Motor neuron (in vitro differentiated cells): ENCODE results near the gene MMP26. TPM values are rescaled to one million over a fixed set of nuclear protein-coding genes. Genes with fewer than 3 reads are reported as not detected.

Source experiments
- ATAC-seq, 8 experiments: fragments of 200-7000 bp; cut with Tn5 transposase; replicated peaks in 6 of 8; 2 replicates each; pipeline ENCODE4 v1.8.0; 2021; ENCODE audit warnings: mild to moderate bottlenecking in 8 of 8, moderate library complexity in 8 of 8
- H3K27ac ChIP-seq, 2 donors: fragments of 250-450 bp; sonication (Bioruptor Pico); 2 replicates each; pipeline ENCODE4 v1.9.0; 2021; ENCODE audit warnings: antibody characterized with exemption in 2 of 2, mild to moderate bottlenecking in 2 of 2, moderate library complexity in 1 of 2
- H3K4me1 ChIP-seq, 2 donors: fragments of 250-450 bp; sonication (Bioruptor Pico); replicated peaks in 1 of 2; 2 replicates each; pipeline ENCODE4 v1.6.1; 2021; ENCODE audit warnings: antibody characterized with exemption in 2 of 2, mild to moderate bottlenecking in 2 of 2, moderate library complexity in 1 of 2
- H3K4me3 ChIP-seq, 5 donors: fragments of 250-450 bp; sonication (Bioruptor Pico); 2 replicates each; pipeline ENCODE4 v1.9.0; 2021; ENCODE audit warnings: antibody characterized with exemption in 5 of 5, mild to moderate bottlenecking in 5 of 5, moderate library complexity in 4 of 5
- WGBS, 10 experiments: fragments of 450-650 bp; shearing (Covaris generic); methylation state at CpG; one replicate each; pipeline ENCODE4 v1.0.0; 2022; 5-methylcytosine and 5-hydroxymethylcytosine counted together
- in situ Hi-C, 9 experiments: fragments of 400-800 bp; cut with MboI; loops; one replicate each; pipeline ENCODE4 v1.15.0; 2021; ENCODE audit warnings: low sequenced_read_pairs in 9 of 9, low pct_unique_long_range_greater_than_20kb in 2 of 9; ENCODE audit not compliant: unreplicated experiment in 9 of 9
- total RNA-seq, 8 experiments: library from RNA; unstranded; fragments of 300-600 nt; gene quantifications; 2 replicates each; pipeline versions ENCODE4 v1.2.3 to v1.2.4, GENCODE V29; 2022

Gene MMP26
- total RNA-seq = under 1 TPM in 1 of 8 experiments, not detected in 7; 0.38 TPM

DNA sequence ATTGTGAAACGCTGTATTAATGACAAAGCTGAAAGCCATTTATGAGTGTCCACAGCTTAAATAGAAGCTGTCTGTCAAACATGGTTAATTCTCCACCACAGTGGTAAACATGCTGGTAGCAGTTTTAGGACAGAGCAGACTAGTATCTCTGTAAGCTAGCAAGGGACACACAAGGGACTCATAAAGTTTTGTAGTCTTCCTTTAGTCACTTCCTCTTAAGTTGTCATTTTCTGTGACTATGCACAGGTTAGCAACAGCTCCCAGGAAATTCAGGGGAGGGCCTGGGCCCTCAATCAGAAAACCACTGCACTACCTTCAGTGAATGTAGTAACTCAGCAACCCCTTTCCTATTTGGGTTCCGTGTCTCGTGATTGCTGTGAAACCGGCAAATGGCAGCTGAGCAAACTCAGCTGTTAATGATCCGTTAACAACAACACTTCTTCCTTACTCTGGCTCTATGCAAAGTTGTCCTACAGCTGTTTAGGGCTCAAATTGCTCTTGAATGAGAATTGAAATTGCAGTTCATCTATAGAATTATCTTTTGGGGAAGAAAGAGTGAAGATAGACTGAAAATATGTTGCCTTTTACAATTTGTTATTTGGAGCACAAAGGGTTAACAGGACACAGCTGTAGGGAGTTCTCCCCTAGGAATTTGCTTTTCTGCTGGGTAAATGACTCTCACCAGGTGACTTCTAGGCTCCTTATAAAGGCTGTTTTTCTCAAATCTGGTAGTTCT, at the start of gene MMP26:
MMP26 (plus strand) TSS at position 731 of the 736 bp plus-strand sequence.
- Histone ChIP-seq H3K4me1 (no peaks in the 10 kb centered on the region), H3K27ac (no peak within 1 kb of the TSS), H3K4me3 (no peak within 1 kb of the TSS)
- in situ Hi-C loops = loop anchor here in 1 of 9 experiments (25.0 kb wide), 1 partner anchor 108 kb away; the partner anchor contains the start of genes OR51F2 and OR52R1
- 13 to 73% (median 28%) methylated on average over 1 to 5 of the region's 5 CpGs; no CpG with 5 or more reads in 1 of the 10 experiments for WGBS, 10 experiments
- ATAC-seq = peak in 4 of 8 experiments; percentile 27 to 90 (median 57)

DNA sequence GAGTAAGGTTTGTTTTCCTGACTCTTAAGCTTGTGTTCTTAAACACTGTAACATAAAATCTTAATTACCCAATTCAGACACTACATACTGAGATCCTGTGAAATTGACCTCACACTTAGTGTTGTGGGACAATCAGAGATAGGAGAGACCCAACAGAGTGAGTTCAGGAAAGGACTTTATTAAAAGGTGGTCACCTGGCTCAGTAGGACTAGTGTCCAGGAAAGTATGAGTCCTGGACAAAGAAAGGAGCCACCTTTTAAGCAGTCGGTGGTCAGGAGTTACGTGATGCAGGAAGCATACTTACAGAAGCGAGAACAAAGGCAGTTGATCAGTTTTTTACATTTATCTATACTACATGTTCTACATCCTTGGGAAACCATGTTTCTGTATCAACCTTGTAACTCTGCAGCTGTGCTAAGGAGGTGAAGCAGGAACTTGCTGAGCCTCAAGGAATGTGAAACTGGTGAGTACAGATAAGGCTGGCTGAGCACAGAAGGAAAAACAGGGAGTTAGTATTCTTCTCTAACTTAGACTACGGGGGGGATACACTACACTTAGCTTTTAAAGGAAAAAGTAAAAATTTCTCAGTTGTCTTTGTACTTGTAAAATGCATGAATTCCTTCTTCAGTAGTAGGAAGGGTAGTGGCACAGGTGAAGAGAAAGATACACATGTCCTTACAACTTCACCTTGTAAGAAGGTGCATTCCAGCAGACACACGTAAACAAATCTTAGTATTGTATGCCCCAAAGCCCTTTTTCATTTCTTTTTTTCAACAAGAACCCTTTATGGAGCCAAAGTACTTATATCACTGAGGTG, 45.7 kb upstream of the MMP26 start:
- 27 to 100% (median 74%) methylated on average over 1 to 5 of the region's 5 CpGs for WGBS, 10 experiments
- H3K4me1 ChIP-seq = no peaks in the 10 kb centered on the region
- in situ Hi-C loops = no loop called here
- ATAC-seq = no peak
- no peak overlapping the region for H3K27ac ChIP-seq
- no peak overlapping the region for H3K4me3 ChIP-seq

DNA sequence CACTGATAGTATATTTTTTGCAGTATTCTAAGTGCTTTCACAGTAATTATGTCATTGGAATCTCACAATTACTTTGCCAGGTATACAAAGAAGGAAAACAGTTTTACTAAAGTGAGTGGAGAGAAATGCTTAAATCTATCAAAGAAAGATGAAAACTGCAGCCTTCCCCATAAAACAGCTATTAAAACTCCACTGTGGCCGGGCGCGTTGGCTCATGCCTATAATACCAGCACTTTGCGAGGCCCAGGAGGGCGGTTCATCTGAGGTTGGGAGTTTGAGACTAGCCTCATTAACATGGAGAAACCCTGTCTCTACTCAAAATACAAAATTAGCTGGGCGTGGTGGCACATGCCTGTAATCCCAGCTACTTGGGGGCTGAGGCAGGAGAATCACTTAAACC, 41.7 kb upstream of the MMP26 start:
- no peaks in the 10 kb centered on the region for H3K4me1 ChIP-seq
- no peak overlapping the region for H3K27ac ChIP-seq
- H3K4me3 ChIP-seq = no peak overlapping the region
- in situ Hi-C loops = no loop called here
- ATAC-seq = peak in 1 of 8 experiments; percentile 51
- 30 to 100% (median 89%) methylated on average over 2 to 5 of the region's 6 CpGs; no CpG with 5 or more reads in 4 of the 10 experiments for WGBS, 10 experiments

DNA sequence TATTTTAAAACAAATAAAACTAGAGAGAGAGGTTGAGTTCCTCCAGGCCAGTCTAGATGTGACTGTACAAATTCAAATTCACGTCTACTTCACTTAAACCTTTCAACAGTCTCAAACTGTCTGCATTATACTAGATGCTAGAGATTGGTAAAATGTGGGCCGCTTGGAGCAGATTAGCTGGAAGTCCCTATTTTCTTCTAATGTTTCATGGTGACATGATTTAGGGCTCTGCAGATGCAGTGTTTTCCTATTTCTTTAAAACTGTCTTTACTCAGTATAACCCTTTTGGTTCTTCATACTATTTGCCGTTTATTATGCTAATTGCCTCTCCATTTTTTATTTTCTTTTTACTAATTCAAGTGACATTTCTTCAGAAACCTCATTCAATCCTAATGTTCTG, 40.4 kb upstream of the MMP26 start:
- WGBS, 10 experiments = 28 to 90% (median 78%) methylated on average over 1 to 3 of the region's 3 CpGs
- no peak overlapping the region for H3K27ac ChIP-seq
- in situ Hi-C loops = no loop called here
- no peaks in the 10 kb centered on the region for H3K4me1 ChIP-seq
- H3K4me3 ChIP-seq = no peak overlapping the region
- ATAC-seq = no peak

DNA sequence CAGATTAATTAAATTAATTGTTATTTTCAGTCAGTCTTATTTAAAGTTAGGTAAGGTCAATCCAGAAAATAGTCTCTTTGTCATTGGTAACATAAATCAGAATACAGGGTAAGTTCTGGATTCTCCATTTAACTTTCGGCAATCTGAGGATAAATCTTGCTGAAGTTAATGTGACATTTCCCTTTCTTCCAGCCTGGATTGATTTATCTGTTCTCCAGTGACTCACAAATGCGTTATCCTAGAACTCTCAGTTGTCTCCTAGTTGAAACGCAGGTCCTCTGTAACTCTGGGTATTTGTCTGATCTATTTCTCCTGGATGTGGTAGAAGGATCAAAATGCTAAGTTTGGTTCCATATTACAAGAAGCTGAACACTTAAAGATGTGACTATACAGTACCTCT, 39.8 kb upstream of the MMP26 start:
- Histone ChIP-seq H3K4me1 (no peaks in the 10 kb centered on the region), H3K4me3 (no peak overlapping the region), H3K27ac (no peak overlapping the region)
- in situ Hi-C loops = no loop called here
- 19 to 77% (median 53%) methylated on average over 1 to 3 of the region's 3 CpGs; no CpG with 5 or more reads in 1 of the 10 experiments for WGBS, 10 experiments
- ATAC-seq = no peak

DNA sequence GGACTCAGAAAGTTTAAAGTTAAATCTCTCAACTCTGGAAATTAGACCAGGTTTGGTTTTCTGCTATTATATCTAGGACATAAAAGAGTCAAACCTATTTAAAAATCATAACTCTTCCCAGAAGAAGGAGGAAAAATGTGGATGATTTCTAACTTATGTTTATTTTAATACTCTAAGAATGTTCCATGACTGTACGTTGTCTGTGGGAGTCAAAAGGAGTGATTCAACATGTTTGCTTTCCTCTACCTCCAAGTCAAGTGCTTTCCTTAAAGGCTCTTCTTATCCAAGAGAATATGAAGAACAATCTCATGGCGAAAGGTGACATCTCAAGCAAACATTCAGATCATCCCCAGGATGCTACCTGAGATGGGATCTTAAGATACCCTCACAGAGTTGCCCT, 39.2 kb upstream of the MMP26 start:
- no peak for ATAC-seq
- in situ Hi-C loops = no loop called here
- WGBS, 10 experiments = 25 to 100% (median 83%) methylated on average over 2 of the region's 2 CpGs; no CpG with 5 or more reads in 2 of the 10 experiments
- no peak overlapping the region for H3K27ac ChIP-seq
- no peaks in the 10 kb centered on the region for H3K4me1 ChIP-seq
- no peak overlapping the region for H3K4me3 ChIP-seq

DNA sequence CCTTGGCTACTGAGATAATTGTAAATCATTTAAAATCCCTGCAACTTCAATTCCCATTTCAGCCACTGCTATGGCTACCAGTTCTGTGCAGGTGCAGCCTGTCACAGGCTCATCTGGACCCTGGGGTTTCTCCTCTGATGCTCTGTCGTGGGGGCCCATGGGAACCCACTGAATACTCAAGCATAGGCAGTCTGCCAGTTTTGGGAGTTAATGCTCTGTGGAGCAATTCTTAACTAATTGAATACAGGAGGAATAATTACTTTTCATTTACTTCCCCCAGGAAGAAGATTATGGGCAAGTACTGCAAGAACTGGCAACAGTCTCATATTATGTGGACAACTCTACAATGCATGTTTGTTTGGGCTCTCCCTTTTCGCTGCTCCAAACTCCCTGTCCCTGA, 32.8 kb upstream of the MMP26 start:
- H3K4me1 ChIP-seq = no peaks in the 10 kb centered on the region
- no peak overlapping the region for H3K4me3 ChIP-seq
- ATAC-seq = no peak
- in situ Hi-C loops = no loop called here
- WGBS, 10 experiments = 38 to 85% (median 69%) methylated on average over 1 to 2 of the region's 2 CpGs; no CpG with 5 or more reads in 2 of the 10 experiments
- no peak overlapping the region for H3K27ac ChIP-seq

DNA sequence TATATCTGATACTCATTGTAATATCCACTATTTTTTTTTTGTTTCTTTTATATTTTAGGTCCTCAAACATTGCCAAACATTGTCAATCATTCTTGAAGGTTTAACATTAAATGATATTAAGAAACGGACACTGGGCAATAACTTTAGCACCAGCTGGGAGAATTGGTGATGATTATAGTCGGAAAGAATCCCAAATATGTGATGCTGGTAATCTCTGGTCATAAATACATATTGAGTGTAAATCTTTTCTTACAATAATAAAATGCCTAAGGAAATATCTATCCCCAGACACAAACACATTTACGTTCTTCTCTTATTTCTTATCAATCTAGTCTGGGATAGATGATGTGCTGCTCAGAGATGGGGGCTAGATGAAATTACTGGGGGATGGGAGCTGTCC, 32.1 kb upstream of the MMP26 start:
- Histone ChIP-seq H3K4me3 (no peak overlapping the region), H3K4me1 (no peaks in the 10 kb centered on the region), H3K27ac (no peak overlapping the region)
- ATAC-seq = peak in 2 of 8 experiments; percentile 23 to 70
- in situ Hi-C loops = no loop called here
- WGBS, 10 experiments = 0 to 96% (median 48%) methylated on average over 1 to 3 of the region's 3 CpGs; no CpG with 5 or more reads in 2 of the 10 experiments

DNA sequence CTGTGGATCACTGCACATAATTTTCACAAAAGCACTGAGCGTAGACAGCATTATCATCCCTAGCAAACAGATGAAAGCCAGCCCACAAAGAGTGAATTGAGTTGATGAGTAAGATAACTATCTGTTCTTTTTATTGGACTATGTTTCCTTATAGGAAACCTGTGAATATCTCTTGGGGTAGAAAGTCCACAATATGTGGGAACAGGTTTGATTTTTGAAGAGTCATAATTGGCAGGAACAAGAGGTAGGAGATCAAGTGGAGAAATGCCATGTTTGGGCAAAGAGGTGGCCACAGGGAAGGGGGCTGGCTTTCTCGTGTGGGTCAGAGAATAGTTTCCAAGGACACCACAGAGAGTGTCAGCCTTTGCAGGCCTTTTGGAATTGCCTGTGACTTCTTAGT, 30.8 kb upstream of the MMP26 start:
- Histone ChIP-seq H3K27ac (no peak overlapping the region), H3K4me1 (no peaks in the 10 kb centered on the region), H3K4me3 (no peak overlapping the region)
- 27 to 100% (median 82%) methylated on average over 1 to 2 of the region's 2 CpGs; no CpG with 5 or more reads in 4 of the 10 experiments for WGBS, 10 experiments
- ATAC-seq = no peak
- in situ Hi-C loops = no loop called here

DNA sequence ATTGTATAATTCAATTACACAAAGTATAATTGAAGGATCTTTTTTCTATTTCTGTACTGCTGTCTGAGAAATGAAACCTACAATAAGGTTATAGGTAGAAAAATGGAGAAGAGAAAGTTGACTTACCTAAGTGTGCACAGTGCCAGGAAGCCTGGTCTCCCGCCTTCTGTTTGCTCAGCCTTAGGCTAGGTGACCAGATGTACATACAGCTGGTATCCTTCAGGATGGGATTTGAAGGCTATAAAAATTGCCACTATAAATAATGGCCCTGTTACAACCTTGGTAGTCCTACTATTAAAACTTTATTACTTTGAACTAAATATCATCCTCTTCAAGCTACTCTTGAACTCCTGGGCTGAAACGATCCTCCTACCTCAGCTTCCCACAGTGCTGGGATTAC, 26.6 kb upstream of the MMP26 start:
- in situ Hi-C loops = no loop called here
- no peak overlapping the region for H3K27ac ChIP-seq
- WGBS, 10 experiments = 43 to 95% (median 82%) methylated on average over 1 to 2 of the region's 2 CpGs; no CpG with 5 or more reads in 1 of the 10 experiments
- H3K4me1 ChIP-seq = no peaks in the 10 kb centered on the region
- H3K4me3 ChIP-seq = no peak overlapping the region
- peak in 1 of 8 experiments; percentile 59 for ATAC-seq

DNA sequence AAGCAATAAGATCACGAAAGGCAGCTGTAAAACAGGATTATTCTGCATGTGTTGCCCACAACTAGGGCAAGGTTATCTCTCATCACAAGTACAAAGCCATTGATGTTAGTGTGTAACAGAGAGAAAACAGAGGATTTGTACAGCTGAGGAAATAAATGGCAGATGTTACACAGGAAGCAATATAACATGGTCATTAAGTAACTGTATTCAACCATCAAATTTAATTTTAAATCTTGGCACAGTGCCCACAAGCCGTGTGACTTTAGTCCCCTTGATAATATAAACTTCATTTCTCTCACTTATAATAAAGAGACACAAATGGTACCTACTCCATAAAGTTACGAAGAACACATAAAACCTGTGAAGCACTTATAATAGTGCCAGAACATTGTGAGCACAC, 24.2 kb upstream of the MMP26 start:
- H3K4me1 ChIP-seq = no peaks in the 10 kb centered on the region
- H3K4me3 ChIP-seq = no peak overlapping the region
- in situ Hi-C loops = no loop called here
- peak in 1 of 8 experiments; percentile 36 for ATAC-seq
- H3K27ac ChIP-seq = no peak overlapping the region
- WGBS, 10 experiments = 14 to 81% (median 67%) methylated on average over 1 to 3 of the region's 3 CpGs; no CpG with 5 or more reads in 1 of the 10 experiments

DNA sequence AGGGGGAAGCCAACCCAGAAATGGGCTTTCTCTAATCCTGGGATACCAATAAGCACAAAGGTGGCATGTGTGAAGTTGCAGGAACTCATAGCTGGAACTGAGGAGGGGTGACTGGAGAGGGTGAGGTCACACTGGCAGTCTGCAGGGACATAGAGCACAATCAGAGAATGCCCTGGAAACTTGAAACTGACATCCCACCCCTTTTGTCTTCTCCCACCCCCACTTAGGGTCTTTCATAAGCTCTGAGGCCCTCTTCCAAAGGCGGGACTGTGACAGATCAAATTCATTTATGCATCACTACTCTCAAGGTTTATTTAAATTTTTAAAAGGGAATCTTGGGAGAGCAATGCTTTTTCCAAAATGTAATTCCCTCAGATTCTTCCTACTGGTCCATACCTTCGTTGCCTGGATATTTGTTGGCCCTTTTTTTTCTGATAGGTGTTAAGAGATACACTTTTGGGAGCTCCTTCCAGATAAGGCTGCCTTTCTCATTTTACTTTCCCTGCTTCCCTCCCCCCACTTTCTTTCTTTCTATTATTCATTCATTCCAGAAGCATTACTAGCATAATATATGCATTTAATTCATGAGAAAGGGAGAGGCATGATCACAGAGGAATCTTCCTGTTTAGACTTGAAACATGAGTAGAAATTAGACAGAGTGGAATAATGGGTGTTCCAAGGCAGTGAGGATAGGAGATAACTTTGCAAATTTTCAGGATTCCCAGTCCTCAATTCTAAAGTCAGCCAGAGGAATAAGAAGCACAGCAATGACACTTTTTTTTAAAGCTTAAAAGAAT, 21.8 kb upstream of the MMP26 start:
- Histone ChIP-seq H3K4me3 (no peak overlapping the region), H3K4me1 (no peaks in the 10 kb centered on the region), H3K27ac (no peak overlapping the region)
- peak in 3 of 8 experiments; percentile 97 to 99 (median 98) for ATAC-seq
- 0 to 100% (median 58%) methylated on average over 1 to 2 of the region's 2 CpGs; no CpG with 5 or more reads in 2 of the 10 experiments for WGBS, 10 experiments
- in situ Hi-C loops = no loop called here
